ENCODE data around the gene FAM217B. TPM values are rescaled to one million over a fixed set of nuclear protein-coding genes. Genes with fewer than 3 reads are reported as not detected.

FAM217B gene
- total RNA-seq, 4 donors from 2014 or later, result 7.9 to 18.5 (median 17.4) TPM

DNA sequence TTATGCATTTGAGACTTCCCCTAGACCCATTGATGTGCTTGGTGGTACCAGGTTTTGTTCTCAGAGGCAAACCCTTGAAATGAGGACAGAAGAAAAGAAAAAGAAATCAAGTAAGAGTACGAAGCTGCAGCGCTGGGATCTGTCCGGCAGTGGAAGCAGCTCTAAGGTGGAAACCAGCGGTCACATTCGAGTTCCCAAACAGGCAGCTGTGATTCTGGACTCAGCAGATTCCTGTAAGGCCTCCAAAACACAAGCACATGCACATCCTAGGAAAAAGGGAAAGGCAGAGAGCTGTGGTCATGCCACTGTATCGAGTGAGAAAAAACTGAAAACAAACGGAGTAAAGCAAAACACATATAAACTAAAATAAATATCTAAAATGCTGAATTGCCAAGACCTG, 4.5 kb downstream of the FAM217B start:
- TF ChIP-seq, protein P1, sequence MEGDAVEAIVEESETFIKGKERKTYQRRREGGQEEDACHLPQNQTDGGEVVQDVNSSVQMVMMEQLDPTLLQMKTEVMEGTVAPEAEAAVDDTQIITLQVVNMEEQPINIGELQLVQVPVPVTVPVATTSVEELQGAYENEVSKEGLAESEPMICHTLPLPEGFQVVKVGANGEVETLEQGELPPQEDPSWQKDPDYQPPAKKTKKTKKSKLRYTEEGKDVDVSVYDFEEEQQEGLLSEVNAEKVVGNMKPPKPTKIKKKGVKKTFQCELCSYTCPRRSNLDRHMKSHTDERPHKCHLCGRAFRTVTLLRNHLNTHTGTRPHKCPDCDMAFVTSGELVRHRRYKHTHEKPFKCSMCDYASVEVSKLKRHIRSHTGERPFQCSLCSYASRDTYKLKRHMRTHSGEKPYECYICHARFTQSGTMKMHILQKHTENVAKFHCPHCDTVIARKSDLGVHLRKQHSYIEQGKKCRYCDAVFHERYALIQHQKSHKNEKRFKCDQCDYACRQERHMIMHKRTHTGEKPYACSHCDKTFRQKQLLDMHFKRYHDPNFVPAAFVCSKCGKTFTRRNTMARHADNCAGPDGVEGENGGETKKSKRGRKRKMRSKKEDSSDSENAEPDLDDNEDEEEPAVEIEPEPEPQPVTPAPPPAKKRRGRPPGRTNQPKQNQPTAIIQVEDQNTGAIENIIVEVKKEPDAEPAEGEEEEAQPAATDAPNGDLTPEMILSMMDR (IDR thresholded peaks at IDR 0.05), result no peak
- no peak for TF ChIP-seq POLR2A (IDR thresholded peaks at IDR 0.05)
- Histone ChIP-seq H3K27ac (no peak overlapping the region), H3K9me3 (no peaks in the 10 kb centered on the region), H3K27me3 (no peaks in the 10 kb centered on the region), H3K4me1 (peaks cover 0 to 14% (median 4%) of the 10 kb centered on the region in 4 donors), H3K36me3 (peaks cover 0 to 32% (median 0%) of the 10 kb centered on the region in 3 donors), H3K4me3 (no peak overlapping the region)
- no peak for DNase-seq

DNA sequence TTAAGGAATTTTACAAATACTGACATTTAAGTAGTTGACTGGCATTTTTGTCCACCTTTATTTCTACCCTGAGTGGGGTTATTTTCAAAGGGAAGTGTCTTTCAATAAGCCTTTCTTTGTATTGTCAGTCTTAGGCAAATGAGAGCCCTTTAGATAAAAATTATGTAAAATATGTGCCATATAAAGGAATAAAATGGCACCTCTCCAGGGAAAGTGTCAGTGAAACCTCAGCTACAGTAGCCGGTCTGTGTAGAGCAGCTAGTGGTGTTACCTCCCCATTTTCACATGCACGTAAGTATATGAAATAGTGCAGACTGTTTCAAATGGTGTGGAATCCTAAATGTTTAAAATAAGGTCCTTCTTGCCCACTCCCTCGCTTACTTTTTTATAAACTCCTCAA, 5.0 kb downstream of the FAM217B start:
- Histone ChIP-seq H3K27ac (no peak overlapping the region), H3K9me3 (no peaks in the 10 kb centered on the region), H3K4me3 (no peak overlapping the region), H3K4me1 (peaks cover 0 to 14% (median 4%) of the 10 kb centered on the region in 4 donors), H3K27me3 (no peaks in the 10 kb centered on the region), H3K36me3 (peaks cover 0 to 37% (median 0%) of the 10 kb centered on the region in 3 donors)
- TF ChIP-seq POLR2A (IDR thresholded peaks at IDR 0.05), result no peak
- TF ChIP-seq, protein P1 (IDR thresholded peaks at IDR 0.05), result no peak
- no peak for DNase-seq

DNA sequence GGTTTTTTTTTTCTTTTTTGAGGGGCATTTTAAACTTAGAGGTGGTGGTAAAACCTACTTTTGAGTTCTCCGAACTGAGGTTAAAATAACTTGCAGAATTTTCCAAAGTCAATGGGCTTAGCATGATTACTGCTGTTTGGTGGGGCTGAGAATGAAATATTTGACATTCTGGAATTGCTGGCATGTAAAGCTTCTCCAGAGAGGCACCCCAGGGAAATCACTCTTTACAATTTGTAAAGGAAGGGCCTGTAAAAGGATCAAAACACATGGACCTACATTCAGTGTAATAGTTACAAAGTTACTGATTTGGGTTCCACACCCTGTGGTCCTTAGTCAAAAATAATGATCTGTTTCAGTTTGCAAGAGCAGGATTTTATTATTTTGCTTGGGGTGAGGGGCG, 5.5 kb downstream of the FAM217B start:
- no peaks in the 10 kb centered on the region for H3K9me3 ChIP-seq
- no peak overlapping the region for H3K27ac ChIP-seq
- H3K36me3 ChIP-seq, result peaks cover 0 to 38% (median 0%) of the 10 kb centered on the region in 3 donors
- no peak for TF ChIP-seq POLR2A (IDR thresholded peaks at IDR 0.05)
- TF ChIP-seq, protein P1 (IDR thresholded peaks at IDR 0.05), result no peak
- no peak for DNase-seq
- H3K4me1 ChIP-seq, result peaks cover 0 to 14% (median 4%) of the 10 kb centered on the region in 4 donors
- H3K27me3 ChIP-seq, result no peaks in the 10 kb centered on the region
- no peak overlapping the region for H3K4me3 ChIP-seq

DNA sequence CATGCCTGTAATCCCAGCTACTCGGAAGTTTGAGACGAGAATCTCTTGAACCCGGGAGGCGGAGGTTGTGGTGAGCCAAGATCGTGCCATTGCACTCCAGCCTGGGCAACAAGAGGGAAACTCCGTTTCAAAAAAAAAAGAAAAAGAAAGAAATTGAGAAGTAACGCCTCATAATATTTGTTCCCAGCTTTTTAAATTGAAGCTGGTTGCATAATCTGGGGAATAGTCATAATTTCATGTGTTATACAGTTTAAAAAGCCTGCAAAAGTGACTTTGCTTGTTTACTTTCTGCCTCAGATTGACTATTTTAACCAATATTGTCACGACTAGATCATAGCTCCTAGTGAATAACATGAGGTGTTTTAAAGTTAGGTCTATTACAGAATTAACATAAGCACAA, 7.2 kb downstream of the FAM217B start:
- H3K36me3 ChIP-seq, result peaks cover 0 to 38% (median 0%) of the 10 kb centered on the region in 3 donors
- peaks cover 0 to 9% (median 2%) of the 10 kb centered on the region in 4 donors for H3K4me1 ChIP-seq
- no peak overlapping the region for H3K27ac ChIP-seq
- H3K4me3 ChIP-seq, result no peak overlapping the region
- DNase-seq, result no peak
- TF ChIP-seq POLR2A (IDR thresholded peaks at IDR 0.05), result no peak
- TF ChIP-seq, protein P1 (IDR thresholded peaks at IDR 0.05), result no peak
- H3K9me3 ChIP-seq, result no peaks in the 10 kb centered on the region
- H3K27me3 ChIP-seq, result no peaks in the 10 kb centered on the region

DNA sequence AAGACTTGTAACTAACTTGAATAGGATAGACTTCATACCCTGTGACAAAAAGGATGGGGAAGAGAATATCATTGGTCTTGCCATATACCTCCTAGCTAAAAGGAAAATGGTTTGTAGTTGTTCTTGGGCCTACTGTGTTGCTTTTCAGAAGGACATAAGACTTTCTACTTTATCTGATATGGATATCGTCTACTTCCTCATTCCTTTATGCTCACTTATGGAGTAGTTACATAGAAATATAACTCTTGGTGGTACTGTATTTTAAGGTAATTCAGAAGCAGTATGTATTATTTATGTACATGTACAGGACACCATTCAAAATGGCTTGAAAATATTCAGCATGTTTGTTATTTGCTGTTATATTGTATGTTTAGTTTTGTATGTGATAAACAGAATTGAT, 8.0 kb downstream of the FAM217B start:
- no peak for DNase-seq
- Histone ChIP-seq H3K4me3 (no peak overlapping the region), H3K4me1 (peaks cover 0 to 9% (median 2%) of the 10 kb centered on the region in 4 donors), H3K27ac (no peak overlapping the region), H3K36me3 (peaks cover 0 to 30% (median 0%) of the 10 kb centered on the region in 3 donors), H3K9me3 (no peaks in the 10 kb centered on the region), H3K27me3 (no peaks in the 10 kb centered on the region)
- TF ChIP-seq, protein P1 (IDR thresholded peaks at IDR 0.05), result no peak
- TF ChIP-seq POLR2A (IDR thresholded peaks at IDR 0.05), result no peak

Measured in Peyer's patch (tissue), 4 donors.